GM12801 (cell line): Measurements from ENCODE around the gene ETNPPL.

ENCODE experiments used
- CTCF ChIP-seq: IDR thresholded peaks from one replicate; pipeline ENCODE4 v1.5.1; 2011; ENCODE audit warnings: control low read depth; ENCODE audit not compliant: insufficient read length; ENCODE audit errors: extremely low read depth

ETNPPL gene

DNA sequence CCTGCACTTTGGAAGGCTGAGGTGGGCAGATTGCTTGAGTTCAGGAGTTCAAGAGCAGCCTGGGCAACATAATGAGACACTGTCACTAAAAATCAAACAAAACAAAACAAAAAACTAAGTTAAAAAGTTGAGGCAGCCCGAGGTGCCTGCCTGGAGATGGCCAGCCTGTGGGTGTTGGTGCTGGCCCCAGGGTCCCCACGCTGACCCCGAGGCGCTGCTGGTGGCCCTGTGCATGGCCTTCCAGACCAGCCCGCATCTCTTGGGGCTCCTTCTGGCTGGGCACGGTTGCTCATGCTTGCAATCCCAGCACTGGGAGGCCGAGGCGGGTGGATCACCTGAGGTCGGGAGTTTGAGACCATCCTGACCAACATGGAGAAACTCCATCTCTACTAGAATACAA lies 4.4 kb downstream of the ETNPPL start:
- no peak for TF ChIP-seq CTCF

DNA sequence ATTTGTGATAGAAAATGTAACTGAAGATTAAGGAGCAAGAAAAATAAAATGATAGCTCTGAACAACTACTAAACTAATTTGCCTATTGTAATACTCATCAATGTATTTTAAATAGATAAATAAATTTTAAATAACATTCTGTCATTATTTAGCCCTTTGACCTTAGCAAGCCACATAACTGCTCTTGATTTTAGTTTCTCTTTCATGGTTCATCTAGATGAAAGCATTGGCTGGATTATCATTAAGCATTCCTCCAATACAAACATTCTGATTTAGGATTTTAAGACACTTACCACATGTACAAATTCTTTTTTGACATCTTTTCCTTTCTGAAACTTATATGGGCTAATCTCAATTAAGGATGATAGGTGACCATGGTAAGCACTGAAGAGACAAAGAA lies 8.5 kb downstream of the ETNPPL start:
- no peak for TF ChIP-seq CTCF

GRCh38 chr4:108751321-108751720 lies 11.5 kb downstream of the ETNPPL start:
- TF ChIP-seq CTCF = no peak

- no peak for TF ChIP-seq CTCF
Measured at GRCh38 chr4:108749119-108749518, 13.7 kb downstream of the ETNPPL start.

GRCh38 chr4:108746511-108746910 lies 16.3 kb downstream of the ETNPPL start:
- no peak for TF ChIP-seq CTCF

DNA sequence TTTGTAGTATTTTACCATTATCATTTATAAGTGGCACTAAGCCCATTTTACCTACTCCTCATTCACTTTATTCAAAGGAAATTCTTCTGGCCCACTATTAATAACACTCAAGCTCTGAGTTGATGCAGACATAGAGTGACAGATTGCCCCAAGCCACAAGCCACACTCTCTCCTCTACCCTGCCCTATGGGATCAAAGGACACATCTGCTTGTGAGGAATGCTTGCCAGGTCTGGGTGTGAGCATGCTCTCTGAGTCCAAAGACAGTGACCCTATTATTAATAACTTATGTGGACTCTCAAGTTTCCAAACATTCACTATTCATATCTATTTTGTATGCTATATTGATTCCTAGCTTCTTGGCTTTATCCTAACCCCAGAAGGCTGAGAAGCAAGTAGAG lies 18.5 kb downstream of the ETNPPL start:
- no peak for TF ChIP-seq CTCF

DNA sequence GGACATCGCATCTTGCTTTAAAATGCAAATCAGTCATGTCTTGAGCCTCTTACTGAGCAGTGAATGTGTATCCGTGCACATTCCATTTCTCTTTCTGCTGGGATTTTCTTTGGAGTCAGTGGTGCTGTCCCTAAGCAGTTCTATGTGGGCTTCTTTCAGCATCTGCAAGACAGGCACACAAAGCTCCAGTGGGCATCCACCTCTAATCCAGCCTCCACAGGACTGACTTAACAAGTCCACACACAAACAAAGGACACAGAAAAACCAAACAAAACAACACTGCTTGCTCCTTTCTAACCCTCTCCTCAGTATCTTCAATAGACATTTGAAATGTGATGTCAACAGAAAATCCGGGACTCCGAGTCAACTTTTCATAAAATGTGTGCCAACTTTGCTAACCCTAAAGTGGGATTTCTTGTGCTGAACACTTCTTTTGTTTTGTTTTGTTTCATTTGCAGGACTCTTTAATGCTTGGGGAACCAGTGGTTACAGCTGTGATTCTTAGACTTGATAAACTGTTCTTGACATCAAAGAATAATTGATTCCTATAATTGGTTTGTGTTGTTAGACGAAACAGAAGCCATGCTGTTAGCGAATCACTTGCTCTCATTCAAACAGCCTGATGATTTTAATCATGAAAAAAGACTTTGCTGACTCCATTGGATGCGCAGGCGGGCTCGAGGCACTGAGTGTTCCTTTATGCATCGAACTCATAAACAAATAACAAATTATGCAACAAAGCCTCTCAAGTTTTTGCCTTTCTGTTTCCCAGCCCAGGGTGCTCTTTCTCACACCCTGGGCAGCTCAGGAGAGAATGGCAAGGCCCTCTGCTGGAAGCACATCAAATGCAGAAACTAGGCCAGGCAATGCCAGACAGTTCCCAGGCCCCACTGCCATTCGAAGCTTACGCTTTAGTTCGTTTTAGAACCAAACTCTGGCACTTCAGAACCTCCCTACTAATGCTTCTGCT lies 20.1 kb downstream of the ETNPPL start:
- TF ChIP-seq CTCF = no peak
